Caki2 (cell line): ENCODE data around the gene CD52. TPM values are rescaled to one million over a fixed set of nuclear protein-coding genes. Genes with fewer than 3 reads are reported as not detected.
"Not testable (repeated sequence)": the region's sequence is repeated elsewhere in the genome, so short reads cannot be mapped to it uniquely, and the experiment has no call there.

ENCODE experiments used
- DNase-seq: peaks from one replicate; pipeline ENCODE4 v3.0.0-alpha.2; 2015; ENCODE audit warnings: low read depth
- in situ Hi-C: cut with HindIII; loops from 2 replicates; pipeline ENCODE4 v1.10.0; 2016; ENCODE audit warnings: low sequenced_read_pairs, low pct_unique_long_range_greater_than_20kb, mixed read lengths
- total RNA-seq: library from RNA; depleted of rRNA; stranded (reverse); fragments of >200 nt; shearing (Covaris generic); gene quantifications from 2 replicates; pipeline ENCODE4 v1.2.3, GENCODE V29; 2014; ENCODE audit warnings: low replicate concordance

Gene CD52
- total RNA-seq, 1 experiment from 2014 or later: not detected

- DNase-seq: no peak
- in situ Hi-C loops: no loop called here
These were observed 34.4 kb upstream of the CD52 start for GRCh38 chr1:26283279-26283853.

DNA sequence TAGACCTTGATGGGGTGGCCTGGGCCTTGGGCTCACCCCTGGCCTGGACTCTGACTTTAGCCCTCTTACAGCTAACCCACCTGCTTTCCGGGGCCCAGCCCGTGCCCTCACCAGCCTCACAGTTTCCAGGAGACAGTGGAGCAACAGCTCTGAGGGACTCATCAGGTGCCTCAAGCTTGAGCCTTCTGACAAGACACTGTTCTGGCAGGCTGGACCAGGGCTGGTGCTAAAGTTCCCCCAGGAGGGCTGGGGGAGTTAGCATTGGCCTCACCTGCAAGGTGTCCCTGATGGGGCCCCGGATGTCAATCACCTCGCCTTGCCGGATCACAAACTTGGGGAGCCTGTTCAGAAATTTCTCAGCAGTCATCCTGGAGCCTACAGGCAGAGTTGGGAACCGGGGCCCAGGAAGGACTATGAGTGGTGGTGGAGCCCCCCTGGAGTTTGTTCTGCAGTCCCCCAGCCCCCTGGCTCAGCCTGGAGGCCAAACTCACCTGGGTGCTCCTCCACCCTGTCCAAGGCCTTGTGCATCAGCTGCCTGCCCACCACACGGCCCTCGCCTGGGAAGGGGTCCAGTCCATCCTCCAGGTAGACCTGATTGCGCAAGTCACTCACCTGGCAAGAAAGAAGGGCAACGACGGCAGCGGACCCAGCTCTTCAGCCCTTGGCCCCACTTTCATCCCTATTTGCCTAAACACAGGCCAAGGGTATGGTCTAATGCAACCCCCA is 33.7 kb upstream of the CD52 start:
- in situ Hi-C loops: no loop called here
- no peak for DNase-seq

- DNase-seq: peak; percentile 73
- in situ Hi-C loops: no loop called here
These were observed 33.0 kb upstream of the CD52 start for GRCh38 chr1:26284597-26285347.

- no peak for DNase-seq
- in situ Hi-C loops: no loop called here
These were observed 32.2 kb upstream of the CD52 start for GRCh38 chr1:26285366-26286063.

- in situ Hi-C loops: no loop called here
- no peak for DNase-seq
These were observed 31.7 kb upstream of the CD52 start for GRCh38 chr1:26286064-26286416.

- in situ Hi-C loops: no loop called here
- no peak for DNase-seq
These were observed 30.6 kb upstream of the CD52 start for GRCh38 chr1:26287033-26287711.

DNA sequence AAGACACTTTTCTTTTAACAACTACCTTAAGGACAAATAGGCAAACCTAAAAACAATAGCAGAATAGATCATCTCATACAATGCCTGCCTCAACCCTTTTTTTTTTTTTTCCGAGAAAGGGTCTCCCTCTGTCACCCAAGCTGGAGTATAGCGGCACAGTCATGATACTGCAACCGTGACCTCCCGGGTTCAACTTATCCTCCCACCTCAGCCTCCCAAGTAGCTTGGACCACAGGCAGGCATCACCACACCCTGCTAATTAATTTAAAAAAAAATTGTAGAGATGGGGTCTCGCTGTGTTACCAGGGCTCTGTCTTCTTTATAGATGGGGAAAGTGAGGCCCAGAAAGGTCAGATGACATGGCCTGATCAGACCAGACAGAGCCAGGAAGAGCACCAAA is 29.9 kb upstream of the CD52 start:
- in situ Hi-C loops: no loop called here

DNA sequence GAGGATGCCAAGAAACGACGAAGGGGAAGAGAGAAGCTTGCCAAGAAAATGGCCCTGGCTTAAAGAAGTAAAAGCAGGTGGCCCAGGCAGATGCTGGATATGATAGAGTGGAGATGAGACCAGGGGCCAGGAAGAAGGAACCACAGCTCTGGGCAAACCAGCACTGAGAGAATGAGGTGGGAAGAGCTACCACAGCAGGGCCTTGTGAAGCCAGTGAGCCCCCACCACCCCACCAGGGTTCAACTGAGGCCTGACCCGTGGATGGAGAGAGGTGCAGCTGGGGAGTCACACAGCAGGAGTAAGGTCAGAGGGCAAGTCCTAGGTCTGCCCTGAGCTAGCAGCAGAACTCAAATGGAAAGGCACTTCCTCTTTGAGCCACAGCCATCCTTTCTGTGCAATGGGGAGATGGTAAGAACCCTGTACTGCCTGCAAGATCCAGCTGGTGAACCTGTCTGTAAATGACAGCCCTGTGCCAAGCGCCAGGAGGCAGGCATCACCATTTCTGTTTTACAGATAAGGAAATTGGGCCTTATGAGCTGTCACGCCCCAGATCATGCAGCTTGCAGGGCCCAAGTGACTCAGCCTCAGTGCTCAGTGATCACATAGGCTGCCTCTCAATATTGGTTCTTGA is 29.3 kb upstream of the CD52 start:
- in situ Hi-C loops: no loop called here
- DNase-seq: no peak

More for the DNA sequence above, 29.9 kb upstream of the CD52 start:
- DNase-seq: no peak

DNA sequence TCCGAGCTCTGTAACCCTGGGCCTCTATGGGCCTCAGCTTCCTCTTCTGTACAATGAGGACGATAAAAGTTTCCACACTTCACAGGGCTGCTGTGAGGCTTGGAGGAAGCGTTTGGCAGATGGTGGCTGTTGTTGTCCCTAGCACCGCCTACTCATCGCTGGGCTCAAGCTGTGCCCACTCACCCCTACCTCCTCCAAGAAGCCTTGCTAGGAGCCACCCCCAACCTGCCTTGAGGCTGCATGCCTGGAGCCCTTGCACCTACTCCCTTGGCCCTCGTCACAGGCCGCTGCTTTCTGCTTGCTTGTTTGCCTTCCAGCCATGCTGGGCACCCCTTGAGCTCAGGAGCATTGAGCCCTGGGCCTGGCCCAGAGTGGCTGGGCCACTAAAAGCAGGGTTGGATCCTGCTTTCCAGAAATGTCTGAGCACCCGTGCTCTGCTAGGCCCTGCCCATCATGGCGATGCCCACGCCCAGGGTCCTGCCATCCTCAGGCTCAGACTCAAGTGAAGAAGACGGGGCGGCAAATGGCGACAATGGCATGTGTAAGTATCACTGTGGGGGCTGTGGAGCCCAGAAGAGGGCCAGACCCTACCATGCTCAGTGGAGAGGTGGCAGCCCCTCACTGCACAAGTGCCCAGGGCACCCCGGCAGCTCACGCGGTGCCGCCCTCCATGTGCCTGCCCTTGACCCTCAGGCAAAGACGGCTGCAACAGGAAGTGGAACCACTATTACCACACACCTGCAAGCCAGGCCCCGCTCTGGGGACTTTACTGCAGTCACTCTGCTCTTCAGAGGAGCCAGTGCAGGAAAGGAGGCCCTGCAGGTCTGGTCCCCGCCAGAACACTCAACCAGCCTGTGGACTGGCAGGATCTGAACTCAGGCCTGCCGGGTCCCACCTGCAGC is 28.3 kb upstream of the CD52 start:
- in situ Hi-C loops: no loop called here
- DNase-seq: peak; percentile 68

- in situ Hi-C loops: no loop called here
These were observed 27.5 kb upstream of the CD52 start for GRCh38 chr1:26290122-26290881.

GRCh38 chr1:26290882-26291261 is 26.9 kb upstream of the CD52 start:
- in situ Hi-C loops: no loop called here
- DNase-seq: no peak

More at GRCh38 chr1:26290122-26290881, 27.5 kb upstream of the CD52 start:
- DNase-seq: no peak

DNA sequence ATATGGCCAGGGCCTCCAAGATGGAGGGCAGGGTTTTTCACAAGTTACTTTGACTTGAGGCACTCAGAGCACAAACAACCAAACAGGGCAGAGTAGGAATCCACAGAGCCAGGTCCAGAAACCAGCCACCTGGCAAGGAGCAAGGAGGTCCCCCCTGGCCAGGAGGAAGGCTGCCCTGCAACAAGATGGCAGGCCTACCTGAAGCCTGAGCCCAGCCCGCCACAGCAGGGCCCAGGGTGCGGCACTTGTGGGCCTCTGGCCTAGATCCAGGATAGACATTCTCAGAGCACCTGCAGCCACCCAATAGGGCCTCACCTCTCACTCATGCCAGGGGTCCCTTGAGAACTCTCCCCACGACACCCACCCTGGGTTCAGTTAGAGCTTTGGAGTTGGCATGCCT is 26.3 kb upstream of the CD52 start:
- no peak for DNase-seq
- in situ Hi-C loops: no loop called here

DNA sequence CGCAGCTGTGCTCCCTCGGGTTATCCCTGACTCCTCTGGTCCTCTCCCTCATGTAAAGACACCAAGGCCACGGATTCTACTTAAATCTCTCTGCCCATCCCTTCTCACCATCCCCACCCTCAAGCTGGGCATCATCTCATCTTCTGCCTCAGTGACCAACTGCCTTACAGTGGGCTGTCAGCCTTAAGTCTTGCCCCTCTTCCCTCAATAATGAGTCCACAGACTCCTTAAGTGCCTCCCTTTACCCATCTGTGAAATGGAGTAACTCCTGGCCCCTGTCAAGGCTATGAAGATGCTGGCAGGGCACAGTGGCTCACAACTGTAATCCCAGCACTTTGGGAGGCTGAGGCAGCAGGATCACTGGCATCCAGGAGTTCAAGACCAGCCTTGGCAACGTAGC is 25.8 kb upstream of the CD52 start:
- no peak for DNase-seq
- in situ Hi-C loops: no loop called here

GRCh38 chr1:26292735-26293134 is 25.0 kb upstream of the CD52 start:
- in situ Hi-C loops, DNase-seq: not testable (repeated sequence)

GRCh38 chr1:26293911-26294463 is 23.8 kb upstream of the CD52 start:
- in situ Hi-C loops: no loop called here
- DNase-seq: no peak
